Right lobe of liver (tissue), 4 donors: ENCODE results near the gene PDE1C.

Experiments
- POLR2A ChIP-seq: fragments of 450-650 bp; IDR thresholded peaks from one replicate; pipeline ENCODE4 v1.6.1; 2017; ENCODE audit warnings: antibody characterized with exemption, mild to moderate bottlenecking
- TF ChIP-seq, protein P1 (sequence below), 4 donors: fragments of 200-600 bp in 3 of 4; fragments of 450-650 bp in 1 of 4; IDR thresholded peaks; one replicate each; pipeline versions ENCODE4 v1.5.1 to v1.8.0; 2016 to 2022; ENCODE audit warnings: antibody characterized with exemption in 4 of 4, mild to moderate bottlenecking in 2 of 4
- donor health status: DM: no; HTN: no; CAD: no.
- donor health status: DM: no; HTN: no; CAD: no.
- donor health status: DM: no; HTN: yes; CAD: no.

GRCh38 chr7:32047801-32048200 is 22.4 kb downstream of the PDE1C start:
- TF ChIP-seq, protein P1, sequence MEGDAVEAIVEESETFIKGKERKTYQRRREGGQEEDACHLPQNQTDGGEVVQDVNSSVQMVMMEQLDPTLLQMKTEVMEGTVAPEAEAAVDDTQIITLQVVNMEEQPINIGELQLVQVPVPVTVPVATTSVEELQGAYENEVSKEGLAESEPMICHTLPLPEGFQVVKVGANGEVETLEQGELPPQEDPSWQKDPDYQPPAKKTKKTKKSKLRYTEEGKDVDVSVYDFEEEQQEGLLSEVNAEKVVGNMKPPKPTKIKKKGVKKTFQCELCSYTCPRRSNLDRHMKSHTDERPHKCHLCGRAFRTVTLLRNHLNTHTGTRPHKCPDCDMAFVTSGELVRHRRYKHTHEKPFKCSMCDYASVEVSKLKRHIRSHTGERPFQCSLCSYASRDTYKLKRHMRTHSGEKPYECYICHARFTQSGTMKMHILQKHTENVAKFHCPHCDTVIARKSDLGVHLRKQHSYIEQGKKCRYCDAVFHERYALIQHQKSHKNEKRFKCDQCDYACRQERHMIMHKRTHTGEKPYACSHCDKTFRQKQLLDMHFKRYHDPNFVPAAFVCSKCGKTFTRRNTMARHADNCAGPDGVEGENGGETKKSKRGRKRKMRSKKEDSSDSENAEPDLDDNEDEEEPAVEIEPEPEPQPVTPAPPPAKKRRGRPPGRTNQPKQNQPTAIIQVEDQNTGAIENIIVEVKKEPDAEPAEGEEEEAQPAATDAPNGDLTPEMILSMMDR (IDR thresholded peaks at IDR 0.05) = no peak
- no peak for TF ChIP-seq POLR2A
